Measurements from ENCODE around the gene LSM11. TPM values are rescaled to one million over a fixed set of nuclear protein-coding genes. Genes with fewer than 3 reads are reported as not detected.

Gene LSM11
- total RNA-seq, result 5.0 and 7.1 TPM in 2 replicates

GRCh38 chr5:157743163-157744050 is at the start of gene LSM11:
LSM11 (plus strand) TSS chr5:157743712; CDS start chr5:157743751, 39 bp downstream.

GRCh38 chr5:157731272-157732129 is 12.0 kb upstream of the LSM11 start, which contains the start of gene THG1L:
THG1L (plus strand) TSS chr5:157731420; CDS start chr5:157731441, 21 bp downstream.

Small RNAs within 50 kb of the gene (small RNA-seq; reads per million reads assigned to genes)
- not detected for gene AC026407.1
- gene RNU6-260P, result not detected

Other genes starting within 250 kb of the LSM11 start
- gene ADAM19, start 167.9 kb upstream of the LSM11 start, total RNA-seq, result 22.4 and 46.6 TPM in 2 replicates
- not detected in 2 replicates for gene SOX30, start 91.3 kb upstream of the LSM11 start, total RNA-seq
- not detected in 2 replicates for gene C5orf52, start 72.2 kb upstream of the LSM11 start, total RNA-seq
- 18.3 and 38.9 TPM in 2 replicates for gene THG1L, start 12.3 kb upstream of the LSM11 start, total RNA-seq
- gene CLINT1, start 115.4 kb downstream of the LSM11 start, total RNA-seq, result 75.8 and 86.5 TPM in 2 replicates

Measured in placental epithelial cell (primary cell).